Smooth muscle cell (in vitro differentiated cells): ENCODE data around the gene COL28A1. TPM values are rescaled to one million over a fixed set of nuclear protein-coding genes. Genes with fewer than 3 reads are reported as not detected.

Experiments
- DNase-seq: peaks from one replicate; lab custom pipeline; 2025; ENCODE audit not compliant: unreplicated experiment; lab: John Stamatoyannopoulos, UW
- H2AFZ ChIP-seq: fragments of 200-600 bp; sonication (generic); 2 replicates; pipeline ENCODE4 v1.6.0; 2016; ENCODE audit warnings: antibody characterized with exemption, low read depth, mild to moderate bottlenecking
- H3F3A ChIP-seq: fragments of 200-600 bp; sonication (generic); 2 replicates; pipeline ENCODE4 v1.6.0; 2017; ENCODE audit warnings: antibody characterized with exemption, low read depth
- H3K27ac ChIP-seq: fragments of 200-600 bp; sonication (generic); 2 replicates; pipeline ENCODE4 v1.5.1; 2016; ENCODE audit warnings: low read depth, mild to moderate bottlenecking
- H3K27me3 ChIP-seq: fragments of 200-600 bp; sonication (generic); 2 replicates; pipeline ENCODE4 v1.6.1; 2016; ENCODE audit warnings: low read depth, mild to moderate bottlenecking
- H3K36me3 ChIP-seq: fragments of 200-600 bp; sonication (generic); 2 replicates; pipeline ENCODE4 v1.5.1; 2016; ENCODE audit warnings: low read depth
- H3K4me1 ChIP-seq: fragments of 200-600 bp; sonication (generic); 2 replicates; pipeline ENCODE4 v1.5.1; 2016; ENCODE audit warnings: low read depth
- H3K4me2 ChIP-seq: fragments of 200-600 bp; sonication (generic); 2 replicates; pipeline ENCODE4 v1.6.0; 2016; ENCODE audit warnings: mild to moderate bottlenecking
- H3K4me3 ChIP-seq: fragments of 200-600 bp; sonication (generic); 2 replicates; pipeline ENCODE4 v1.5.1; 2016; ENCODE audit warnings: mild to moderate bottlenecking
- H3K79me2 ChIP-seq: fragments of 200-600 bp; sonication (generic); 2 replicates; pipeline ENCODE4 v1.6.0; 2016; ENCODE audit warnings: low read depth, mild to moderate bottlenecking
- H3K9ac ChIP-seq: fragments of 200-600 bp; sonication (generic); 2 replicates; pipeline ENCODE4 v1.6.0; 2016; ENCODE audit warnings: low read depth
- H3K9me3 ChIP-seq: fragments of 200-600 bp; sonication (generic); replicated peaks from 2 replicates; pipeline ENCODE4 v1.5.1; 2016; ENCODE audit warnings: low read depth
- H4K20me1 ChIP-seq: fragments of 200-600 bp; sonication (generic); 2 replicates; pipeline ENCODE4 v1.6.0; 2016; ENCODE audit warnings: low read depth
- CTCF ChIP-seq: fragments of 200-600 bp; sonication (generic); IDR thresholded peaks from 2 replicates; pipeline ENCODE4 v1.5.1; 2017; ENCODE audit warnings: borderline replicate concordance, mild to moderate bottlenecking, antibody characterized with exemption; ENCODE audit not compliant: insufficient read depth, poor library complexity, severe bottlenecking
- WGBS: methylation state at CpG from one replicate; pipeline ENCODE4 v1.1.7; 2016; ENCODE audit warnings: low lambda C conversion rate; 5-methylcytosine and 5-hydroxymethylcytosine counted together
- polyA plus RNA-seq: library from polyadenylated mRNA; unstranded; fragments of >200 nt; fragmentation: Nextera tagmentation; extraction: Ambion mirVana; gene quantifications from 2 replicates; pipeline ENCODE4 v1.2.1, GENCODE V29; 2016
- total RNA-seq: library from RNA; depleted of rRNA; stranded (reverse); fragments of >200 nt; gene quantifications from 2 replicates; pipeline ENCODE4 v1.2.3, GENCODE V29; 2014

The COL28A1 gene
- total and polyA plus RNA-seq, 2 experiments from 2014 or later, result 0.13 TPM; not detected in 1

GRCh38 chr7:7335909-7336308 lies 199.8 kb downstream of the COL28A1 start:
- Histone ChIP-seq H3K4me3 (no peak overlapping the region), H4K20me1 (no peaks in the 10 kb centered on the region), H3K9me3 (no peaks in the 10 kb centered on the region), H3F3A (no peaks in the 10 kb centered on the region), H2AFZ (no peak overlapping the region), H3K27me3 (no peaks in the 10 kb centered on the region), H3K27ac (no peak overlapping the region), H3K4me1 (no peaks in the 10 kb centered on the region), H3K9ac (no peak overlapping the region), H3K79me2 (no peaks in the 10 kb centered on the region), H3K36me3 (no peaks in the 10 kb centered on the region), H3K4me2 (no peak overlapping the region)
- TF ChIP-seq CTCF, result no peak
- WGBS, result 67% methylated on average over 3 of the region's 3 CpGs
- DNase-seq, result no peak

- H3K27me3 ChIP-seq, result no peaks in the 10 kb centered on the region
- H3K9ac ChIP-seq, result no peak overlapping the region
Observed at GRCh38 chr7:7335215-7335614, 200.5 kb downstream of the COL28A1 start.

GRCh38 chr7:7333610-7334009 lies 202.1 kb downstream of the COL28A1 start:
- 89% methylated on average over 3 of the region's 3 CpGs for WGBS
- Histone ChIP-seq H3K9me3 (no peaks in the 10 kb centered on the region), H3K4me1 (no peaks in the 10 kb centered on the region), H3K4me2 (no peak overlapping the region), H3K4me3 (no peak overlapping the region), H3K9ac (no peak overlapping the region), H3K27me3 (no peaks in the 10 kb centered on the region), H4K20me1 (no peaks in the 10 kb centered on the region), H3K79me2 (no peaks in the 10 kb centered on the region), H3K36me3 (no peaks in the 10 kb centered on the region), H3F3A (no peaks in the 10 kb centered on the region), H2AFZ (no peak overlapping the region), H3K27ac (no peak overlapping the region)
- no peak for TF ChIP-seq CTCF
- no peak for DNase-seq

More at GRCh38 chr7:7335215-7335614, 200.5 kb downstream of the COL28A1 start:
- no peaks in the 10 kb centered on the region for H3K36me3 ChIP-seq
- H3K4me3 ChIP-seq, result no peak overlapping the region
- TF ChIP-seq CTCF, result no peak
- H3F3A ChIP-seq, result no peaks in the 10 kb centered on the region
- WGBS, result 92% methylated on average over 2 of the region's 2 CpGs
- no peak overlapping the region for H3K4me2 ChIP-seq
- no peak for DNase-seq
- H3K9me3 ChIP-seq, result no peaks in the 10 kb centered on the region
- H4K20me1 ChIP-seq, result no peaks in the 10 kb centered on the region
- H3K27ac ChIP-seq, result no peak overlapping the region
- no peaks in the 10 kb centered on the region for H3K4me1 ChIP-seq
- no peaks in the 10 kb centered on the region for H3K79me2 ChIP-seq
- H2AFZ ChIP-seq, result no peak overlapping the region

- DNase-seq, result no peak
- H3K36me3 ChIP-seq, result no peaks in the 10 kb centered on the region
- 40% methylated on average over 4 of the region's 4 CpGs for WGBS
- H3K9ac ChIP-seq, result no peak overlapping the region
- H3F3A ChIP-seq, result no peaks in the 10 kb centered on the region
- no peak overlapping the region for H2AFZ ChIP-seq
- H3K4me2 ChIP-seq, result no peak overlapping the region
- H3K27ac ChIP-seq, result no peak overlapping the region
- H3K9me3 ChIP-seq, result no peaks in the 10 kb centered on the region
- TF ChIP-seq CTCF, result no peak
- no peak overlapping the region for H3K4me3 ChIP-seq
- H3K4me1 ChIP-seq, result no peaks in the 10 kb centered on the region
- no peaks in the 10 kb centered on the region for H3K27me3 ChIP-seq
- H3K79me2 ChIP-seq, result no peaks in the 10 kb centered on the region
- H4K20me1 ChIP-seq, result no peaks in the 10 kb centered on the region
Observed at GRCh38 chr7:7331523-7331922, 204.2 kb downstream of the COL28A1 start.
